Parathyroid adenoma (tissue), 2 donors: ENCODE measurements around the gene FNTB.

Source experiments
- H2AFZ ChIP-seq: fragments of 300-600 bp; sonication (generic); one replicate; pipeline ENCODE4 v1.7.0; 2017; ENCODE audit warnings: antibody characterized with exemption, mild to moderate bottlenecking
- H3K27ac ChIP-seq: fragments of 300-600 bp; sonication (generic); one replicate; pipeline ENCODE4 v1.7.0; 2017
- H3K27me3 ChIP-seq: fragments of 300-600 bp; sonication (generic); one replicate; pipeline ENCODE4 v1.7.0; 2017; ENCODE audit warnings: low read length; ENCODE audit not compliant: control insufficient read depth, insufficient read depth
- H3K36me3 ChIP-seq: fragments of 300-600 bp; sonication (generic); one replicate; pipeline ENCODE4 v1.7.0; 2017; ENCODE audit warnings: low read length; ENCODE audit not compliant: control insufficient read depth, insufficient read depth
- H3K4me1 ChIP-seq: fragments of 300-600 bp; sonication (generic); one replicate; pipeline ENCODE4 v1.7.0; 2017; ENCODE audit warnings: control low read depth
- H3K4me2 ChIP-seq: fragments of 300-600 bp; sonication (generic); one replicate; pipeline ENCODE4 v1.7.0; 2017; ENCODE audit warnings: low read length
- H3K4me3 ChIP-seq: fragments of 300-600 bp; sonication (generic); one replicate; pipeline ENCODE4 v1.7.0; 2017; ENCODE audit warnings: low read depth, low read length
- H3K79me2 ChIP-seq: fragments of 300-600 bp; sonication (generic); one replicate; pipeline ENCODE4 v1.7.0; 2017; ENCODE audit warnings: control low read depth
- H3K9ac ChIP-seq: fragments of 300-600 bp; sonication (generic); one replicate; pipeline ENCODE4 v1.7.0; 2017; ENCODE audit warnings: mild to moderate bottlenecking
- H3K9me3 ChIP-seq: fragments of 300-600 bp; sonication (generic); one replicate; pipeline ENCODE4 v1.7.0; 2017; ENCODE audit warnings: low read length; ENCODE audit not compliant: control insufficient read depth
- CTCF ChIP-seq: fragments of 300-600 bp; sonication (generic); IDR thresholded peaks from one replicate; pipeline ENCODE4 v1.7.0; 2017; ENCODE audit warnings: antibody characterized with exemption, mild to moderate bottlenecking
- donor health status: primary hyperparathyroidism.

Gene FNTB

GRCh38 chr14:65106736-65107135, 120.0 kb downstream of the FNTB start:
- Histone ChIP-seq H3K79me2 (peaks cover 4% of the 10 kb centered on the region), H3K36me3 (no peaks in the 10 kb centered on the region)

GRCh38 chr14:65107200-65107599, 120.5 kb downstream of the FNTB start:
- Histone ChIP-seq H3K27me3 (no peaks in the 10 kb centered on the region), H3K36me3 (no peaks in the 10 kb centered on the region), H3K4me1 (no peaks in the 10 kb centered on the region), H2AFZ (no peak overlapping the region), H3K9ac (no peak overlapping the region), H3K4me2 (no peak overlapping the region), H3K9me3 (no peaks in the 10 kb centered on the region), H3K79me2 (no peaks in the 10 kb centered on the region), H3K27ac (no peak overlapping the region), H3K4me3 (no peak overlapping the region)
- TF ChIP-seq CTCF, result no peak

More at GRCh38 chr14:65106736-65107135, 120.0 kb downstream of the FNTB start:
- Histone ChIP-seq H3K9ac (no peak overlapping the region), H3K9me3 (no peaks in the 10 kb centered on the region), H3K27ac (no peak overlapping the region), H3K4me1 (no peaks in the 10 kb centered on the region), H2AFZ (no peak overlapping the region), H3K27me3 (no peaks in the 10 kb centered on the region), H3K4me2 (no peak overlapping the region), H3K4me3 (no peak overlapping the region)
- no peak for TF ChIP-seq CTCF

- Histone ChIP-seq H3K4me2 (no peak overlapping the region), H3K79me2 (no peaks in the 10 kb centered on the region), H3K9ac (no peak overlapping the region), H2AFZ (no peak overlapping the region), H3K9me3 (no peaks in the 10 kb centered on the region), H3K4me3 (no peak overlapping the region), H3K27me3 (no peaks in the 10 kb centered on the region), H3K36me3 (no peaks in the 10 kb centered on the region), H3K27ac (no peak overlapping the region), H3K4me1 (no peaks in the 10 kb centered on the region)
- no peak for TF ChIP-seq CTCF
Observed at GRCh38 chr14:65109357-65109756, 122.7 kb downstream of the FNTB start.

- Histone ChIP-seq H3K4me3 (no peak overlapping the region), H3K36me3 (no peaks in the 10 kb centered on the region), H3K4me2 (no peak overlapping the region), H3K79me2 (no peaks in the 10 kb centered on the region), H3K27ac (no peak overlapping the region), H2AFZ (peak overlapping the region; percentile 45), H3K9ac (no peak overlapping the region), H3K9me3 (no peaks in the 10 kb centered on the region), H3K4me1 (no peaks in the 10 kb centered on the region), H3K27me3 (no peaks in the 10 kb centered on the region)
- no peak for TF ChIP-seq CTCF
Observed at GRCh38 chr14:65110525-65110924, 123.8 kb downstream of the FNTB start.
